Measurements from ENCODE around the gene TNK2. TPM values are rescaled to one million over a fixed set of nuclear protein-coding genes. Genes with fewer than 3 reads are reported as not detected.

The TNK2 gene
- total RNA-seq, 1 experiment from 2014 or later: 18.2 TPM

DNA sequence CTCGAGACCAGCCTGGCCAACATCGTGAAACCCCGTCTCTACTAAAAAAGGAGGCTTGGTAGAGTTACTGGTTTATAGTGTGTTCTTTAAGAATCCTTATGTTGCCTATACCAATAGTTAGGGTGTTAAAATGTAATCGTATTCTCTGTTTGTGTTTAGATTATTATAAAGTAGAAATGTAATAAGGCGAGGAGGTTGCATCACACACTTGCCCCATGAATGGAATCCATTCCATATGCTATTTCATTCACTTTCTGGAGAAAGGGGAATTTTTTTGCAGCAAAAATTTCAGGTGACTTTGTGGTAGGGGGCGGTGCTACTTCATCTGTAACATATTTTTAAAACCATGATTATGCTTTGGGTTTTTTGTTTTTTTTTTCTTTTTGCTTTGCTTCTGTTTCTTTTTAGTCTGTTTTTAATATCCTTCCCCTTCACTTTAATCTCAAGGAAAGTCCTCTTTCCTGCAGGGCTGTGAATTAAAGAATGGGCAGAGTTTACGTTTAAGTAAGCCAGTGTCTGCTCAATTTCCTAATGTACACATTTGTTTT is 63.6 kb downstream of the TNK2 start:
- BruUV-seq (replicated peaks): no TSS peak
- H3K27me3 ChIP-seq (replicated peaks; ENCODE audit: insufficient read depth, low read depth, low read length, poor library complexity): no peaks in the 10 kb centered on the region
- TF ChIP-seq, protein P1, sequence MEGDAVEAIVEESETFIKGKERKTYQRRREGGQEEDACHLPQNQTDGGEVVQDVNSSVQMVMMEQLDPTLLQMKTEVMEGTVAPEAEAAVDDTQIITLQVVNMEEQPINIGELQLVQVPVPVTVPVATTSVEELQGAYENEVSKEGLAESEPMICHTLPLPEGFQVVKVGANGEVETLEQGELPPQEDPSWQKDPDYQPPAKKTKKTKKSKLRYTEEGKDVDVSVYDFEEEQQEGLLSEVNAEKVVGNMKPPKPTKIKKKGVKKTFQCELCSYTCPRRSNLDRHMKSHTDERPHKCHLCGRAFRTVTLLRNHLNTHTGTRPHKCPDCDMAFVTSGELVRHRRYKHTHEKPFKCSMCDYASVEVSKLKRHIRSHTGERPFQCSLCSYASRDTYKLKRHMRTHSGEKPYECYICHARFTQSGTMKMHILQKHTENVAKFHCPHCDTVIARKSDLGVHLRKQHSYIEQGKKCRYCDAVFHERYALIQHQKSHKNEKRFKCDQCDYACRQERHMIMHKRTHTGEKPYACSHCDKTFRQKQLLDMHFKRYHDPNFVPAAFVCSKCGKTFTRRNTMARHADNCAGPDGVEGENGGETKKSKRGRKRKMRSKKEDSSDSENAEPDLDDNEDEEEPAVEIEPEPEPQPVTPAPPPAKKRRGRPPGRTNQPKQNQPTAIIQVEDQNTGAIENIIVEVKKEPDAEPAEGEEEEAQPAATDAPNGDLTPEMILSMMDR (conservative IDR thresholded peaks at IDR 0.05; ENCODE audit: low read depth, low read length): no peak
- no peak for TF ChIP-seq EZH2 (IDR thresholded peaks at IDR 0.05; ENCODE audit: borderline replicate concordance, low read depth, low read length, poor library complexity, severe bottlenecking)
- POLR2A ChIA-PET (ENCODE audit: low non-redundant PET): no interaction called here
- intact Hi-C loops (cut with micrococcal nuclease; ENCODE audit: unreplicated experiment): no loop called here
- DNase-seq (ENCODE audit: low spot score): no peak
- no peaks in the 10 kb centered on the region for H3K36me3 ChIP-seq (ENCODE audit: insufficient read depth, low read length, poor library complexity, severe bottlenecking)
- CTCF ChIA-PET: no interaction called here
- H3K9me3 ChIP-seq (ENCODE audit: low read depth, low read length, poor library complexity, severe bottlenecking): no peaks in the 10 kb centered on the region
- no peak overlapping the region for H3K4me3 ChIP-seq (ENCODE audit: low read depth, low read length, poor library complexity, severe bottlenecking)
- H3K27ac ChIP-seq (ENCODE audit: low read depth, low read length, poor library complexity, severe bottlenecking): no peak overlapping the region
- H3K4me1 ChIP-seq (ENCODE audit: insufficient read depth, low read length, poor library complexity, severe bottlenecking): no peaks in the 10 kb centered on the region

DNA sequence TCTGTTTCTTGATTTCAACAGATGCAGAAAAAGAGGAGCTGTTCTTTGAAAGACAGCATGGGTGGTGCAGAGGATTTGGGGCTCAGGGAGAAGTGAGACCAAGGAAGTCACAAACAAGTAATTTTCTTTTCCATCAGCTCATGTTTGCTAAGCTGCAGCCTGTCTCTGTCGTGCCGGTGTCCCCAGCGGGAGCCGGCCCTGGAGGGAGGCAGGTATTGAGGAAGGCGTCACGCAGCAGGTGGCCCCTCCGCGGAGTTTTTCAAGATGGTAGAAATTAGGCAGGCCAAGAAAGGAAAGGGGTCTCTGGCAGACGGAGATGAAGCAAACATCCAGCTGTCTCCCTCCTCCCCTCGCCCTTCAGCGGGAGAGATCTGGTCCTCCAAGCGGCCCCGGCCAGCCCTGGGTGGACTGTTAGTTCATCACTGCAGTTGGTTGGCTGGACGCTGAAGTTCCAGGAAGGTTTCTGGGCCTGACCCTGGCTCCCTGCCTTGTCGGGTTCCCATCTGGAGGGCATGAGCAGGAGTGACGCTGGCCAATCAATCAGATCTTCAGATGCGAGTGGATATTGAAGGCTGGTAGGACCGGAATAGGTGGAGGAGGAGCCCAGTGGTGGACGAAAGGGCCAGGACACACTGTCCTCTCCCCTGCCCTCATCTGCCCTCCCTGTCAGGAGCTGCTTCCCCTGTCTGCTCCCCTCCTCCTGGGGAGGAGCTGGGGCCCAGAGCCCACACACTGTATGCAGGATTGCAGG is 68.9 kb downstream of the TNK2 start:
- DNase-seq (ENCODE audit: low spot score): no peak

DNA sequence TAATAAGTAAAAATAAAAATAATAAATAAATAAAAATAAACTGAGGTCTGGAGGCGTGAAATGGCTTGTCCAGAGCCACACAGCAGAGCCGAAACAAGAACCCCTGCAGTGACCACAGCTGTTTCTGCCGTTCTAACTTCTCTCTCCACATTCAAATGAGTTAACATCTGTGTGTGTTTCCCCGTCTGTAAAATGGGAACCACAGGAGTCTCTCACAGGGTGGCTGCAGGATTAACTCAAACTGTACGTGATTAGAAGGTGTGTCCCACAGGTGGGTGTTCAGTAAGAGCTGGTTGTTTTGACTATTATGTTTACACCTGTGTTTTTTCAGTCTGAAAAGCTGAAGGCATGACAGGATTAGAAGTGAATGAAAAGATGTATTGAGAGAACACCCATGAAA is 69.6 kb downstream of the TNK2 start:
- Histone ChIP-seq H3K4me3 (ENCODE audit: low read depth, low read length, poor library complexity, severe bottlenecking) (no peak overlapping the region), H3K27me3 (replicated peaks; ENCODE audit: insufficient read depth, low read depth, low read length, poor library complexity) (no peaks in the 10 kb centered on the region), H3K36me3 (ENCODE audit: insufficient read depth, low read length, poor library complexity, severe bottlenecking) (no peaks in the 10 kb centered on the region), H3K27ac (ENCODE audit: low read depth, low read length, poor library complexity, severe bottlenecking) (no peak overlapping the region), H3K4me1 (ENCODE audit: insufficient read depth, low read length, poor library complexity, severe bottlenecking) (no peaks in the 10 kb centered on the region), H3K9me3 (ENCODE audit: low read depth, low read length, poor library complexity, severe bottlenecking) (no peaks in the 10 kb centered on the region)
- CTCF ChIA-PET: no interaction called here
- TF ChIP-seq EZH2 (IDR thresholded peaks at IDR 0.05; ENCODE audit: borderline replicate concordance, low read depth, low read length, poor library complexity, severe bottlenecking): no peak
- TF ChIP-seq, protein P1 (conservative IDR thresholded peaks at IDR 0.05; ENCODE audit: low read depth, low read length): no peak
- POLR2A ChIA-PET (ENCODE audit: low non-redundant PET): no interaction called here
- BruUV-seq (replicated peaks): no TSS peak
- no peak for DNase-seq (ENCODE audit: low spot score)
- intact Hi-C loops (cut with micrococcal nuclease; ENCODE audit: unreplicated experiment): no loop called here

More for the DNA sequence above, 68.9 kb downstream of the TNK2 start:
- no peaks in the 10 kb centered on the region for H3K9me3 ChIP-seq (ENCODE audit: low read depth, low read length, poor library complexity, severe bottlenecking)
- H3K36me3 ChIP-seq (ENCODE audit: insufficient read depth, low read length, poor library complexity, severe bottlenecking): no peaks in the 10 kb centered on the region
- no peaks in the 10 kb centered on the region for H3K4me1 ChIP-seq (ENCODE audit: insufficient read depth, low read length, poor library complexity, severe bottlenecking)
- ChIA-PET POLR2A (ENCODE audit: low non-redundant PET) (no interaction called here), CTCF (no interaction called here)
- no TSS peak for BruUV-seq (replicated peaks)
- no peak for TF ChIP-seq EZH2 (IDR thresholded peaks at IDR 0.05; ENCODE audit: borderline replicate concordance, low read depth, low read length, poor library complexity, severe bottlenecking)
- TF ChIP-seq, protein P1 (conservative IDR thresholded peaks at IDR 0.05; ENCODE audit: low read depth, low read length): no peak
- no peaks in the 10 kb centered on the region for H3K27me3 ChIP-seq (replicated peaks; ENCODE audit: insufficient read depth, low read depth, low read length, poor library complexity)
- H3K4me3 ChIP-seq (ENCODE audit: low read depth, low read length, poor library complexity, severe bottlenecking): no peak overlapping the region
- no peak overlapping the region for H3K27ac ChIP-seq (ENCODE audit: low read depth, low read length, poor library complexity, severe bottlenecking)
- intact Hi-C loops (cut with micrococcal nuclease; ENCODE audit: unreplicated experiment): no loop called here

Data from A673 (cell line).